Measurements from ENCODE around the gene MGAT3. TPM values are rescaled to one million over a fixed set of nuclear protein-coding genes. Genes with fewer than 3 reads are reported as not detected.

The MGAT3 gene
- total RNA-seq, 2 donors from 2014 or later, result 8.9 to 19.1 TPM

GRCh38 chr22:39535357-39535725, 78.5 kb downstream of the MGAT3 start:
- Histone ChIP-seq H3K27ac (no peak overlapping the region), H3K4me3 (no peak overlapping the region), H3K9ac (ENCODE audit: low read depth in 2 of 2, low read length in 2 of 2) (no peak overlapping the region), H3K27me3 (no peaks in the 10 kb centered on the region), H3K9me3 (no peaks in the 10 kb centered on the region), H3K4me1 (peaks cover 10% of the 10 kb centered on the region), H3K36me3 (no peaks in the 10 kb centered on the region)
- no peak for DNase-seq
- intact Hi-C loops (cut with DNase I), result loop anchor here (2.0 to 10.0 kb wide), 2 partner anchors 489 to 809 kb away; partner anchors contain the start of gene ADSL
- no peak for TF ChIP-seq CTCF (IDR thresholded peaks at IDR 0.05)

GRCh38 chr22:39535831-39536449, 79.1 kb downstream of the MGAT3 start:
- intact Hi-C loops (cut with DNase I), result loop anchor here (2.0 to 10.0 kb wide), 2 partner anchors 489 to 809 kb away; partner anchors contain the start of gene ADSL
- H3K4me1 ChIP-seq, result peaks cover 7% of the 10 kb centered on the region

DNA sequence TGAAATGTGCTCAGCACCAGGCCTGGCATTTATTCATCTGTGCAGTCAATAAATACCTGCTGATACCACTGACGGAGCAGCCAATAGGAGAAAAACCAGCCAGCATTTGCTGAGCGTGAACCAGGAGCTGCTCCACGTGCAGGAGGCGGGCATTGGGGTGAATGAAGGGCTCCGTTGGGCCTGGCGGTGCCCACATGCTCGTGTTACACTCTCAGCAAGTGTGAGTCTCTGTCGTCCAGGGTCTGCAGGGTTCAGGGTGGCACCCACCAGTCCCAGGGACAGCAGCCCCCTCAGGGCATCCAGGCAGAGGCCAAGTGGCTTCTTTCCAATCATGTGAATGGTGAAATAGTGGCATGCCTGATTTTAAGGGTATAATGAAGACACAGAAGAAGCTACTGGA, 79.9 kb downstream of the MGAT3 start:
- Histone ChIP-seq H3K9ac (ENCODE audit: low read depth in 2 of 2, low read length in 2 of 2) (no peak overlapping the region), H3K4me1 (no peaks in the 10 kb centered on the region), H3K9me3 (no peaks in the 10 kb centered on the region), H3K4me3 (no peak overlapping the region), H3K36me3 (no peaks in the 10 kb centered on the region), H3K27ac (no peak overlapping the region), H3K27me3 (no peaks in the 10 kb centered on the region)
- intact Hi-C loops (cut with DNase I), result loop anchor here (10.0 kb wide), 1 partner anchor 808 kb away; the partner anchor contains the start of gene ADSL
- no peak for DNase-seq
- TF ChIP-seq CTCF (IDR thresholded peaks at IDR 0.05), result no peak

More at GRCh38 chr22:39535831-39536449, 79.1 kb downstream of the MGAT3 start:
- H3K9me3 ChIP-seq, result no peaks in the 10 kb centered on the region
- no peak for DNase-seq
- H3K9ac ChIP-seq (ENCODE audit: low read depth in 2 of 2, low read length in 2 of 2), result no peak overlapping the region
- no peak for TF ChIP-seq CTCF (IDR thresholded peaks at IDR 0.05)
- H3K36me3 ChIP-seq, result no peaks in the 10 kb centered on the region
- no peaks in the 10 kb centered on the region for H3K27me3 ChIP-seq
- H3K27ac ChIP-seq, result no peak overlapping the region
- H3K4me3 ChIP-seq, result no peak overlapping the region

DNA sequence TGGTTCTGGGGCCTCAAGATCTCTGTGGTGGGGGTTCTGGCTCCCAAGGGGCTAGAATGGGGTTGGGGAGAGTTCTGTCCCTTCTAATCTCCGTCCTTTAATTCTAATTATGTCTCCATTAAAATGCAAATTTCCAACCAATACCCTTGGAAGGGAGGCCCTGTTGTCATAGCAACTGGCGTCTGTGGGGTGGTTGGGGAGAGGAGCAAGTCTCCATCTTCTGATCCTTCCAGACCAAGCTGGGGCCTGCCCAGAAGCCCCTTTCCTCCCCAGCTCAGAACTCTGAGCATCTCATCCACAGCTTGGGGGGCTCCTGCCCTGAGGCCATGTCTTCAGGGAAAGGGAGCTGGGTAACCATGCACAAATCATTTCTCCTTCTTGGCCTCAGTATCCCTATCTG, 81.2 kb downstream of the MGAT3 start:
- Histone ChIP-seq H3K9me3 (no peaks in the 10 kb centered on the region), H3K27me3 (no peaks in the 10 kb centered on the region), H3K27ac (no peak overlapping the region), H3K9ac (ENCODE audit: low read depth in 2 of 2, low read length in 2 of 2) (no peak overlapping the region), H3K36me3 (no peaks in the 10 kb centered on the region), H3K4me1 (no peaks in the 10 kb centered on the region), H3K4me3 (no peak overlapping the region)
- no peak for TF ChIP-seq CTCF (IDR thresholded peaks at IDR 0.05)
- DNase-seq, result no peak
- intact Hi-C loops (cut with DNase I), result loop anchor here (10.0 kb wide), 1 partner anchor 807 kb away; the partner anchor contains the start of gene ADSL

Other genes starting within 250 kb of the MGAT3 start
- 1 to 10 TPM; 1.9 to 5.6 TPM for gene PDGFB, start 212.0 kb upstream of the MGAT3 start, total RNA-seq
- 1,000 to 10,000 TPM; 1,796 to 1,829 TPM for gene RPL3, start 137.4 kb upstream of the MGAT3 start, total RNA-seq
- gene SYNGR1, start 107.0 kb upstream of the MGAT3 start, total RNA-seq, result 1 to 10 TPM; 1.8 to 4.3 TPM
- 10 to 100 TPM; 16.1 to 31.3 TPM for gene TAB1, start 57.2 kb upstream of the MGAT3 start, total RNA-seq
- 10 to 100 TPM; 28.6 to 36.6 TPM for gene MIEF1, start 45.3 kb downstream of the MGAT3 start, total RNA-seq
- gene ATF4, start 63.5 kb downstream of the MGAT3 start, total RNA-seq, result 100 to 1,000 TPM; 279 to 302 TPM
- gene RPS19BP1, start 75.7 kb downstream of the MGAT3 start, total RNA-seq, result 100 to 1,000 TPM in 1 of 2 donors, 10 to 100 TPM in 1; 61.4 to 111 TPM
- 1 to 10 TPM in 1 of 2 donors, under 1 TPM in 1; 0.69 to 1.0 TPM for gene CACNA1I, start 113.7 kb downstream of the MGAT3 start, total RNA-seq

Measured in colonic mucosa (tissue), 4 donors.